SK-N-SH (cell line): ENCODE measurements around the gene MAEA. TPM values are rescaled to one million over a fixed set of nuclear protein-coding genes. Genes with fewer than 3 reads are reported as not detected.

Experiments used
- CTCF ChIA-PET: fragments of 300-600, 350-600 bp; formaldehyde crosslinking; extraction: SDS; loops from one replicate; lab custom pipeline; 2021; lab: Yijun Ruan, JAX
- POLR2A ChIA-PET: fragments of 350-600 bp; sonication (Branson Sonifier 250); formaldehyde crosslinking; extraction: SDS; loops from one replicate; lab custom pipeline; 2020; ENCODE audit warnings: antibody characterized with exemption, inconsistent platforms; lab: Yijun Ruan, JAX
- DNase-seq: peaks from one replicate; pipeline ENCODE4 v3.0.0; 2012
- H2AFZ ChIP-seq: fragments of 200-600 bp; sonication (generic); 2 replicates; pipeline ENCODE4 v1.8.1; 2016; ENCODE audit warnings: antibody characterized with exemption, mild to moderate bottlenecking, low read depth
- H3F3A ChIP-seq: fragments of 200-600 bp; sonication (generic); replicated peaks from 2 replicates; pipeline ENCODE3; 2016; ENCODE audit warnings: antibody characterized with exemption, mild to moderate bottlenecking; ENCODE audit not compliant: insufficient read depth
- H3K27ac ChIP-seq, 2 experiments: fragments of 200-500 bp in 1 of 2; fragments of 200-600 bp in 1 of 2; sonication (Bioruptor generic) in 1 of 2; sonication (generic), shearing (Covaris generic) in 1 of 2; 2 replicates each; pipeline versions ENCODE4 v1.5.1 to v1.6.1; 2014 to 2016; ENCODE audit warnings: low read depth in 2 of 2, inconsistent platforms in 1 of 2, low read length in 1 of 2, mild to moderate bottlenecking in 1 of 2, mixed read lengths in 1 of 2
- H3K27me3 ChIP-seq: fragments of 200-600 bp; sonication (generic), shearing (Covaris generic); 2 replicates; pipeline ENCODE4 v1.6.1; 2016; ENCODE audit warnings: mixed run types; ENCODE audit not compliant: insufficient read depth
- H3K36me3 ChIP-seq, 2 experiments: fragments of 200-500 bp in 1 of 2; fragments of 200-600 bp in 1 of 2; sonication (Bioruptor generic) in 1 of 2; sonication (generic) in 1 of 2; replicated peaks in 1 of 2; 2 replicates each; pipeline versions ENCODE3 to v1.5.1; 2014 to 2016; ENCODE audit warnings: low read length in 1 of 2, mild to moderate bottlenecking in 1 of 2; ENCODE audit not compliant: insufficient read depth in 2 of 2, control insufficient read depth in 1 of 2
- H3K4me1 ChIP-seq, 2 experiments: fragments of 200-500 bp in 1 of 2; fragments of 200-600 bp in 1 of 2; sonication (Bioruptor generic) in 1 of 2; sonication (generic), shearing (Covaris generic) in 1 of 2; 2 replicates each; pipeline versions ENCODE4 v1.5.1 to v1.6.1; 2014 to 2016; ENCODE audit warnings: low read depth in 1 of 2, low read length in 1 of 2, mixed run types in 1 of 2; ENCODE audit not compliant: insufficient read depth in 2 of 2, control insufficient read depth in 1 of 2
- H3K4me2 ChIP-seq: fragments of 200-600 bp; sonication (generic), shearing (Covaris generic); 2 replicates; pipeline ENCODE4 v1.6.1; 2017; ENCODE audit warnings: mixed run types
- H3K4me3 ChIP-seq, 2 experiments: fragments of 200-500 bp in 1 of 2; fragments of 200-600 bp in 1 of 2; sonication (Bioruptor generic) in 1 of 2; sonication (generic), shearing (Covaris generic) in 1 of 2; 2 replicates each; pipeline versions ENCODE4 v1.5.1 to v1.8.1; 2014 to 2016; ENCODE audit warnings: low read depth in 2 of 2, inconsistent platforms in 1 of 2, low read length in 1 of 2, mild to moderate bottlenecking in 1 of 2, mixed read lengths in 1 of 2, moderate library complexity in 1 of 2
- H3K79me2 ChIP-seq: fragments of 200-600 bp; sonication (generic); 2 replicates; pipeline ENCODE4 v1.8.1; 2017; ENCODE audit warnings: mild to moderate bottlenecking; ENCODE audit not compliant: insufficient read depth
- H3K9ac ChIP-seq: fragments of 200-600 bp; sonication (generic); 2 replicates; pipeline ENCODE4 v1.6.1; 2017; ENCODE audit warnings: mixed run types
- H3K9me2 ChIP-seq: fragments of 200-600 bp; sonication (generic); 2 replicates; pipeline ENCODE4 v1.6.1; 2017; ENCODE audit warnings: mixed run types
- H3K9me3 ChIP-seq: fragments of 200-600 bp; sonication (generic); 2 replicates; pipeline ENCODE4 v1.6.1; 2017; ENCODE audit warnings: mixed run types, mild to moderate bottlenecking, moderate library complexity
- H4K20me1 ChIP-seq: fragments of 200-600 bp; sonication (generic); 2 replicates; pipeline ENCODE4 v1.6.1; 2017; ENCODE audit warnings: mild to moderate bottlenecking, mixed run types; ENCODE audit not compliant: insufficient read depth
- CTCF ChIP-seq: fragments of 200-600 bp; sonication (generic); IDR thresholded peaks from 2 replicates; pipeline ENCODE4 v1.6.1; 2017; ENCODE audit warnings: antibody characterized with exemption, mild to moderate bottlenecking, moderate library complexity
- EP300 ChIP-seq, 2 experiments: IDR thresholded peaks; 2 replicates each; pipeline versions ENCODE4 v1.4.0 to v1.6.1; 2012; ENCODE audit warnings: borderline replicate concordance in 1 of 2, low read depth in 1 of 2, low read length in 1 of 2
- FOXM1 ChIP-seq: IDR thresholded peaks from 2 replicates; pipeline ENCODE4 v1.4.0; 2012; ENCODE audit warnings: low read depth, mild to moderate bottlenecking
- IRF3 ChIP-seq: fragments of 150-350 bp; IDR thresholded peaks from 2 replicates; pipeline ENCODE4 v1.6.1; 2016; ENCODE audit warnings: mild to moderate bottlenecking, low read depth, low read length
- NFIC ChIP-seq: IDR thresholded peaks from 2 replicates; pipeline ENCODE4 v1.4.0; 2012; ENCODE audit warnings: borderline replicate concordance
- PBX3 ChIP-seq: IDR thresholded peaks from 2 replicates; pipeline ENCODE4; 2012
- REST ChIP-seq: IDR thresholded peaks from 2 replicates; pipeline ENCODE4 v1.6.1; 2012; ENCODE audit warnings: mild to moderate bottlenecking, low read depth, low read length, moderate library complexity
- SMC3 ChIP-seq: IDR thresholded peaks from 2 replicates; pipeline ENCODE4 v1.6.1; 2012; ENCODE audit warnings: low read depth, low read length, improper control_type of control experiment
- USF1 ChIP-seq: IDR thresholded peaks from 2 replicates; pipeline ENCODE4 v1.4.0; 2012; ENCODE audit warnings: low read depth, borderline replicate concordance
- YY1 ChIP-seq: IDR thresholded peaks from 2 replicates; pipeline ENCODE4 v1.4.0; 2012; ENCODE audit warnings: low read depth, mild to moderate bottlenecking
- WGBS: methylation state at CpG from one replicate; pipeline ENCODE4 v1.1.6; 2017; ENCODE audit warnings: low lambda C conversion rate; 5-methylcytosine and 5-hydroxymethylcytosine counted together
- polyA plus RNA-seq, 3 experiments: library from polyadenylated mRNA; depleted of rRNA; stranded (reverse); fragments of >200 nt; gene quantifications; 2 replicates each; pipeline ENCODE4 v1.2.3, GENCODE V29; 2012

Gene MAEA
- polyA plus RNA-seq, 1 of the 3 experiments (the other 2 are of a cell fraction) = 128 TPM

- TF ChIP-seq CTCF = no peak
- no peak for TF ChIP-seq REST
- TF ChIP-seq SMC3 = no peak
- TF ChIP-seq USF1 = no peak
- no peak for TF ChIP-seq YY1
- no peak for TF ChIP-seq EP300 (IDR thresholded peaks at IDR 0.05; ENCODE audit: borderline replicate concordance in 1 of 2, low read depth in 1 of 2, low read length in 1 of 2)
- no peak for TF ChIP-seq FOXM1
- TF ChIP-seq NFIC = no peak
- no peak for TF ChIP-seq PBX3
- no peak for TF ChIP-seq IRF3
- WGBS = 92% methylated on average over 8 of the region's 27 CpGs
- POLR2A ChIA-PET = interaction anchor here (1.0 kb wide), 1 partner anchor 363 kb away, joined by 3 read pairs; the partner anchor contains the start of genes TACC3 and TMEM129
- Histone ChIP-seq H3K4me2 (no peak overlapping the region), H3K9me3 (no peaks in the 10 kb centered on the region), H4K20me1 (peaks cover 3% of the 10 kb centered on the region; the same call in 1 of the 2 replicates), H3K9ac (no peak overlapping the region), H3K79me2 (no peaks in the 10 kb centered on the region), H2AFZ (no peak overlapping the region), H3K27ac (no peak overlapping the region), H3F3A (no peaks in the 10 kb centered on the region), H3K9me2 (no peaks in the 10 kb centered on the region), H3K4me3 (no peak overlapping the region), H3K4me1 (peaks cover 0 to 9% of the 10 kb centered on the region in 2 experiments; a peak in 1 of 4 replicates), H3K36me3 (peaks cover 3 to 61% of the 10 kb centered on the region in 2 experiments), H3K27me3 (no peaks in the 10 kb centered on the region)
- CTCF ChIA-PET = interaction anchor here (0.7 to 9.5 kb wide), 6 partner anchors 10 to 273 kb away, joined by 3 to 98 read pairs (median 20); partner anchors contain the start of gene UVSSA
- no peak for DNase-seq
Observed at GRCh38 chr4:1357356-1358248, 67.9 kb downstream of the MAEA start.
